ENCODE measurements around the gene NAPB.
A peak's percentile ranks its signal among the peaks of the same experiment; 100 is the strongest.

The NAPB gene

DNA sequence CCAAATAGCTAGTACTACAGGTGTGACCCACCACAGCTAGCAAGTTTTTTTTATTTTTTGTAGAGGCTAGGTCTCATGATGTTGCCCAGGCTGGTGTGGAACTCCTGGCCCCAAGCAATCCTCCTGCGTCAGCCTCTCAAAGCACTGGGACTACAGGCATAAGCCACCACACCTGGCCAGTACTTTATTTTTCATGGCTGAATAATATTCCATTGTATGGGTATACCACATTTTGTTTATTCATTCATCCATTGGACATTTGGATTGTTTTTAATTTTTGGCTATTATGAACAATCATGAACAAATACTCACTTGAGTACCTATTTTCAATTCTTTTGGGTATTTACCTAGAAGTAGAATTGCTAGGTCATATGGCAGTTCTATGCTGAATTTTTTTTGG, 77.7 kb downstream of the NAPB start:
- TF ChIP-seq, protein P1, sequence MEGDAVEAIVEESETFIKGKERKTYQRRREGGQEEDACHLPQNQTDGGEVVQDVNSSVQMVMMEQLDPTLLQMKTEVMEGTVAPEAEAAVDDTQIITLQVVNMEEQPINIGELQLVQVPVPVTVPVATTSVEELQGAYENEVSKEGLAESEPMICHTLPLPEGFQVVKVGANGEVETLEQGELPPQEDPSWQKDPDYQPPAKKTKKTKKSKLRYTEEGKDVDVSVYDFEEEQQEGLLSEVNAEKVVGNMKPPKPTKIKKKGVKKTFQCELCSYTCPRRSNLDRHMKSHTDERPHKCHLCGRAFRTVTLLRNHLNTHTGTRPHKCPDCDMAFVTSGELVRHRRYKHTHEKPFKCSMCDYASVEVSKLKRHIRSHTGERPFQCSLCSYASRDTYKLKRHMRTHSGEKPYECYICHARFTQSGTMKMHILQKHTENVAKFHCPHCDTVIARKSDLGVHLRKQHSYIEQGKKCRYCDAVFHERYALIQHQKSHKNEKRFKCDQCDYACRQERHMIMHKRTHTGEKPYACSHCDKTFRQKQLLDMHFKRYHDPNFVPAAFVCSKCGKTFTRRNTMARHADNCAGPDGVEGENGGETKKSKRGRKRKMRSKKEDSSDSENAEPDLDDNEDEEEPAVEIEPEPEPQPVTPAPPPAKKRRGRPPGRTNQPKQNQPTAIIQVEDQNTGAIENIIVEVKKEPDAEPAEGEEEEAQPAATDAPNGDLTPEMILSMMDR (IDR thresholded peaks at IDR 0.05; ENCODE audit: insufficient read depth, low read length, poor library complexity, severe bottlenecking) = no peak
- no peak overlapping the region for H3K4me3 ChIP-seq (replicated peaks; ENCODE audit: low read depth, low read length)
- H3K36me3 ChIP-seq (ENCODE audit: control insufficient read depth, insufficient read depth, low read length) = no peaks in the 10 kb centered on the region
- DNase-seq (ENCODE audit: extremely low read depth, insufficient read length) = no peak
- no peaks in the 10 kb centered on the region for H3K27me3 ChIP-seq (replicated peaks; ENCODE audit: control insufficient read depth, insufficient read depth, low read length)

DNA sequence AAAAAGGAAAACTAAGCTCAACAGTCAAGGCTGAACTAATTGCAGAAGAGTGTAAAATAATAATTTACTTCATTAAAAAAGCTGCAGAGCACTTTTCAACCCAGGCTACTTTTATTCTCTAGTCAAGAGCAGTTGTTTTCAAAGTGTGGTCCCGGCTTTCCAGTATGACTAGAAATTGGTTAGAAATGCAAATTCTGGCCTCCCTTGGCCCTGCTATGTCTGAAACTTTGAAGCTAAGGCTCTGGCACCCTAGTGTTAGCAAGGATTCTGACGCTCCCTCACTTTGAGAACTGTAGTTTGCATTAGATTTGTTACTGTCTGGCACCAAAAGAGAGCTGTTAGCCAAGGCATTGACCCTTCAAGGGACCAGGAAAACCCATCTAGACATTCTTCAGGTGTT, 80.2 kb downstream of the NAPB start:
- TF ChIP-seq, protein P1 (IDR thresholded peaks at IDR 0.05; ENCODE audit: insufficient read depth, low read length, poor library complexity, severe bottlenecking) = no peak

DNA sequence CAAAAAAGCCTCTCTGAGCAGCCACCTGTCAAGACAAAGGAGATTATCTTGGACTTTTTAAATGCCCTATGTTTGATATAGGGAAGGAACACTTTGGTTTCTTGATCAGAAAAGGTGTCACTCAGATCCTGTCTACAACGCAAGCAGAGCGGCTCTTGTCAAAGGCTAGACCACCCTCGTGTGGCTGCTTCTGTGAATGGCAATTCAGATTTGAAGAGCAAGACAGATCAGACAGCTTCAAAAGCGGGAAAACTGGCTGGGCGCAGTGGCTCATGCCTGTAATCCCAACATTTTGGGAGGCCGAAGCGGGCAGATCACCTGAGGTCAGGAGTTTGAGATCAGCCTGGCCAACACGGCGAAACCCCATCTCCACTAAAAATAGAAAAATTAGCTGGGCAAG, 80.8 kb downstream of the NAPB start:
- DNase-seq (ENCODE audit: extremely low read depth, insufficient read length) = no peak
- Histone ChIP-seq H3K27me3 (replicated peaks; ENCODE audit: control insufficient read depth, insufficient read depth, low read length) (no peaks in the 10 kb centered on the region), H3K4me3 (replicated peaks; ENCODE audit: low read depth, low read length) (no peak overlapping the region), H3K36me3 (ENCODE audit: control insufficient read depth, insufficient read depth, low read length) (no peaks in the 10 kb centered on the region)
- TF ChIP-seq, protein P1 (IDR thresholded peaks at IDR 0.05; ENCODE audit: insufficient read depth, low read length, poor library complexity, severe bottlenecking) = peak; percentile 50

More for the DNA sequence above, 80.2 kb downstream of the NAPB start:
- no peak for DNase-seq (ENCODE audit: extremely low read depth, insufficient read length)
- no peak overlapping the region for H3K4me3 ChIP-seq (replicated peaks; ENCODE audit: low read depth, low read length)
- H3K27me3 ChIP-seq (replicated peaks; ENCODE audit: control insufficient read depth, insufficient read depth, low read length) = no peaks in the 10 kb centered on the region
- no peaks in the 10 kb centered on the region for H3K36me3 ChIP-seq (ENCODE audit: control insufficient read depth, insufficient read depth, low read length)

DNA sequence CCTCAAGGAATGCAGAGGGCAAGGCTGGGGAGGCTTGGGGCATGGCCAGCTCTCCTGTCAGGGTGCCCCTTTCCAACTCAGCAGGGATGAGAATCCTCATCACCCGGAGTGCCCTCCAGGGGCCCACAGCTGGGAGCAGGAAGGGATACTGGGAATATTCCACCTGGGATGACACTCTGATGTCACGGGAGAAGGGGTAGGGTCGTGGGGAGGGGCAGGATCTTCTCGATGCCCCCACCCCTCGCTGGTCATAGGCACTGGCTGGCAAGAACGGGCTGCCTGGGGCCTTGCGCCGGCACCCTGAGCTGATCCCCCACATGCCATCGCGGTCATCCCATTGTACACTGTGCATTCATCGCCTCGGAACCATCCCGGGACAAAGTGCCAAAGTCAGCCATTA, 81.3 kb downstream of the NAPB start:
- no peak overlapping the region for H3K4me3 ChIP-seq (replicated peaks; ENCODE audit: low read depth, low read length)
- DNase-seq (ENCODE audit: extremely low read depth, insufficient read length) = no peak
- TF ChIP-seq, protein P1 (IDR thresholded peaks at IDR 0.05; ENCODE audit: insufficient read depth, low read length, poor library complexity, severe bottlenecking) = no peak
- H3K27me3 ChIP-seq (replicated peaks; ENCODE audit: control insufficient read depth, insufficient read depth, low read length) = no peaks in the 10 kb centered on the region
- no peaks in the 10 kb centered on the region for H3K36me3 ChIP-seq (ENCODE audit: control insufficient read depth, insufficient read depth, low read length)

DNA sequence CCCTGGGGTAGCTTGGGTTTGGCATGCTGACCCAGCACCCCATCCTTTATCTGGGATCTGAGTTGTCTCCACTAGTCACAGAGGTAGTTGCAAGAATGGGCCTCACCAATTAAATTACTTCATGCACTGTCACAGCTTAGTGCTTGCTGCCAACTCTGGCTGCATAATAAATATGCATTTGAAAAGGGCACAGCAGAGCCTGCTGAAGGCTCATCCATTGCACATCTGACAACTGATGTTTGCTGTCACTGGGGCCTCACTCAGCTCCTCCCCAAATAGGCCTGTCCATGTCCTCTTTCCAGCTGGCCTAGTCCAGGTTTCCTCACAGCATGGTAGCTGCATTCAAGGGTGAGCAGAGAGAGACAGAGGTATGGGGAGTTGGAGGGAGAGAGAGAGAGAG, 84.0 kb downstream of the NAPB start:
- TF ChIP-seq, protein P1 (IDR thresholded peaks at IDR 0.05; ENCODE audit: insufficient read depth, low read length, poor library complexity, severe bottlenecking) = no peak
- no peak for DNase-seq (ENCODE audit: extremely low read depth, insufficient read length)
- H3K27me3 ChIP-seq (replicated peaks; ENCODE audit: control insufficient read depth, insufficient read depth, low read length) = no peaks in the 10 kb centered on the region

DNA sequence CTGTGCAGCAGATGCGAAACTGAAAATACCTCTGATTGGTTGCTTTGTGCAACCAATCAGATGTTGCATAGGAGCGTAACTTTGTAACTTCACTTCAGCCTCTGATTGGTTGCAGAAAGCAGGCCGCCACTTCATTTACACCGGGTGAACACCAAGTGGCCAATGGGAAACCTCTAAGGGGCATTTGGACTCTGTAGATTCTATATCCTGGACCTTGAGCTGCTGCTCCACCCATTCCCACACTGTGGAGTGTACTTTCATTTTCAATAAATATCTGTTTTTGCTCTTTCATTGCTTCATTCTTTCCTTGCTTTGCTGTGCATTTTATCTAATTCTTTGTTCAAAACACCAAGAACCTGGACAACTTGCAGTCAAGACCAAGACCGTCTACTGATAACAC, 84.8 kb downstream of the NAPB start:
- TF ChIP-seq, protein P1 (IDR thresholded peaks at IDR 0.05; ENCODE audit: insufficient read depth, low read length, poor library complexity, severe bottlenecking) = no peak
- Histone ChIP-seq H3K4me3 (replicated peaks; ENCODE audit: low read depth, low read length) (no peak overlapping the region), H3K36me3 (ENCODE audit: control insufficient read depth, insufficient read depth, low read length) (no peaks in the 10 kb centered on the region), H3K27me3 (replicated peaks; ENCODE audit: control insufficient read depth, insufficient read depth, low read length) (no peaks in the 10 kb centered on the region)
- no peak for DNase-seq (ENCODE audit: extremely low read depth, insufficient read length)

More for the DNA sequence above, 84.0 kb downstream of the NAPB start:
- Histone ChIP-seq H3K4me3 (replicated peaks; ENCODE audit: low read depth, low read length) (no peak overlapping the region), H3K36me3 (ENCODE audit: control insufficient read depth, insufficient read depth, low read length) (no peaks in the 10 kb centered on the region)
